Measurements from ENCODE around the gene CAMK2G. TPM values are rescaled to one million over a fixed set of nuclear protein-coding genes. Genes with fewer than 3 reads are reported as not detected.

CAMK2G gene
- polyA plus RNA-seq, 1 experiment, result 43.8 TPM

GRCh38 chr10:73867126-73867807 lies 7.1 kb downstream of the CAMK2G start:
- ChIA-PET POLR2A (interaction anchor here (0.6 kb wide), 1 partner anchor 250 kb away, joined by 3 read pairs; no protein-coding TSS in a partner anchor), CTCF (interaction anchor here (0.6 to 2.6 kb wide), 5 partner anchors 9 to 74 kb away, joined by 3 to 11 read pairs (median 3); no protein-coding TSS in a partner anchor)
- no peak for TF ChIP-seq CTCF (IDR thresholded peaks at IDR 0.05; ENCODE audit: insufficient read depth, low read depth, low read length)
- no peaks in the 10 kb centered on the region for H3K27me3 ChIP-seq (ENCODE audit: control insufficient read depth, insufficient read depth, low read length)
- no peak overlapping the region for H3K4me3 ChIP-seq (ENCODE audit: low read depth, low read length)
- H3K36me3 ChIP-seq (ENCODE audit: control insufficient read depth, insufficient read depth, low read length), result peaks cover 17% of the 10 kb centered on the region
- no peak for DNase-seq (ENCODE audit: low read depth)

GRCh38 chr10:73866621-73867020 lies 7.7 kb downstream of the CAMK2G start:
- no peak for DNase-seq (ENCODE audit: low read depth)
- Histone ChIP-seq H3K36me3 (ENCODE audit: control insufficient read depth, insufficient read depth, low read length) (peaks cover 19% of the 10 kb centered on the region), H3K27me3 (ENCODE audit: control insufficient read depth, insufficient read depth, low read length) (no peaks in the 10 kb centered on the region), H3K4me3 (ENCODE audit: low read depth, low read length) (no peak overlapping the region)
- POLR2A ChIA-PET, result no interaction called here
- CTCF ChIA-PET, result interaction anchor here (0.8 to 2.6 kb wide), 2 partner anchors 11 to 15 kb away, joined by 3 to 11 read pairs; no protein-coding TSS in a partner anchor
- TF ChIP-seq CTCF (IDR thresholded peaks at IDR 0.05; ENCODE audit: insufficient read depth, low read depth, low read length), result no peak

GRCh38 chr10:73865459-73866442 lies 8.6 kb downstream of the CAMK2G start:
- H3K27me3 ChIP-seq (ENCODE audit: control insufficient read depth, insufficient read depth, low read length), result no peaks in the 10 kb centered on the region
- H3K36me3 ChIP-seq (ENCODE audit: control insufficient read depth, insufficient read depth, low read length), result peaks cover 16% of the 10 kb centered on the region
- no peak for DNase-seq (ENCODE audit: low read depth)
- ChIA-PET POLR2A (interaction anchor here (0.6 kb wide), 1 partner anchor 15 kb away, joined by 3 read pairs; no protein-coding TSS in a partner anchor), CTCF (interaction anchor here (0.6 to 2.6 kb wide), 4 partner anchors 14 to 75 kb away, joined by 3 to 11 read pairs (median 4); no protein-coding TSS in a partner anchor)
- H3K4me3 ChIP-seq (ENCODE audit: low read depth, low read length), result no peak overlapping the region
- TF ChIP-seq CTCF (IDR thresholded peaks at IDR 0.05; ENCODE audit: insufficient read depth, low read depth, low read length), result no peak

- CTCF ChIA-PET, result interaction anchor here (0.8 kb wide), 1 partner anchor 17 kb away, joined by 4 read pairs; no protein-coding TSS in a partner anchor
These were observed 9.3 kb downstream of the CAMK2G start for GRCh38 chr10:73865107-73865458.

More at GRCh38 chr10:73865107-73865458, 9.3 kb downstream of the CAMK2G start:
- H3K36me3 ChIP-seq (ENCODE audit: control insufficient read depth, insufficient read depth, low read length), result peaks cover 14% of the 10 kb centered on the region
- no peak for TF ChIP-seq CTCF (IDR thresholded peaks at IDR 0.05; ENCODE audit: insufficient read depth, low read depth, low read length)
- no peaks in the 10 kb centered on the region for H3K27me3 ChIP-seq (ENCODE audit: control insufficient read depth, insufficient read depth, low read length)
- POLR2A ChIA-PET, result interaction anchor here (0.6 kb wide), 1 partner anchor 14 kb away, joined by 3 read pairs; no protein-coding TSS in a partner anchor
- no peak overlapping the region for H3K4me3 ChIP-seq (ENCODE audit: low read depth, low read length)
- DNase-seq (ENCODE audit: low read depth), result no peak
